BLaER1 treated with 17β-estradiol and CSF1 and Interleukin-3, amounts not matched to agents 10 nM and 100 nM (cell line): Measurements from ENCODE around the gene SOHLH1.

Experiments
- H3K27ac ChIP-seq, 11 experiments: shearing (Covaris generic); formaldehyde crosslinking; 2 replicates each; pipeline ENCODE4 v1.8.1; 2022
- H3K27me3 ChIP-seq, 11 experiments: shearing (Covaris generic); formaldehyde crosslinking; 2 replicates each; pipeline ENCODE4 v1.8.1; 2022
- H3K36me3 ChIP-seq, 11 experiments: shearing (Covaris generic); formaldehyde crosslinking; 2 replicates each; pipeline ENCODE4 v1.8.1; 2022
- H3K4me1 ChIP-seq, 10 experiments: shearing (Covaris generic); formaldehyde crosslinking; 2 replicates each; pipeline ENCODE4 v1.8.1; 2022
- H3K4me2 ChIP-seq, 11 experiments: shearing (Covaris generic); formaldehyde crosslinking; 2 replicates each; pipeline ENCODE4 v1.8.1; 2022
- H3K4me3 ChIP-seq, 10 experiments: shearing (Covaris generic); formaldehyde crosslinking; 2 replicates each; pipeline ENCODE4 v1.8.1; 2022
- H3K9ac ChIP-seq, 11 experiments: shearing (Covaris generic); formaldehyde crosslinking; 2 replicates each; pipeline ENCODE4 v1.8.1; 2022
- H3K9me3 ChIP-seq, 11 experiments: shearing (Covaris generic); formaldehyde crosslinking; replicated peaks in 1 of 11; 2 replicates each; pipeline ENCODE4 v1.8.1; 2022
- H4K20me1 ChIP-seq, 11 experiments: shearing (Covaris generic); formaldehyde crosslinking; 2 replicates each; pipeline ENCODE4 v1.8.1; 2022
- Cebpa-rat ChIP-seq, 11 experiments: shearing (Covaris generic); IDR thresholded peaks; 2 replicates each; pipeline ENCODE4 v1.8.1; 2022

Gene SOHLH1

GRCh38 chr9:135664801-135665794 lies 34.2 kb downstream of the SOHLH1 start:
- peaks cover 0 to 9% (median 8%) of the 10 kb centered on the region in 10 experiments; a peak in 12 of 20 replicates for H3K4me1 ChIP-seq
- H3K4me3 ChIP-seq = no peak overlapping the region
- peak overlapping the region in 3 of 11 experiments; percentile 19 to 26 (median 20); a peak in 4 of 22 replicates for H3K4me2 ChIP-seq
- no peak overlapping the region for H3K27ac ChIP-seq
- no peak overlapping the region for H3K9ac ChIP-seq
- H3K27me3 ChIP-seq = no peaks in the 10 kb centered on the region; a peak in 1 of 22 replicates
- H4K20me1 ChIP-seq = no peaks in the 10 kb centered on the region
- peaks cover 6 to 16% (median 14%) of the 10 kb centered on the region in 11 experiments; a peak in 14 of 22 replicates for H3K9me3 ChIP-seq
- H3K36me3 ChIP-seq = no peaks in the 10 kb centered on the region
- no peak for TF ChIP-seq Cebpa-rat (IDR thresholded peaks at IDR 0.05)

GRCh38 chr9:135664266-135664665 lies 35.0 kb downstream of the SOHLH1 start:
- TF ChIP-seq Cebpa-rat (IDR thresholded peaks at IDR 0.05) = no peak
- H3K36me3 ChIP-seq = no peaks in the 10 kb centered on the region
- no peak overlapping the region for H3K4me2 ChIP-seq
- H3K4me1 ChIP-seq = peaks cover 0 to 9% (median 8%) of the 10 kb centered on the region in 10 experiments; a peak in 12 of 20 replicates
- no peak overlapping the region for H3K9ac ChIP-seq
- H3K4me3 ChIP-seq = no peak overlapping the region
- H4K20me1 ChIP-seq = no peaks in the 10 kb centered on the region
- no peaks in the 10 kb centered on the region; a peak in 1 of 22 replicates for H3K27me3 ChIP-seq
- H3K9me3 ChIP-seq = peaks cover 2 to 10% (median 7%) of the 10 kb centered on the region in 11 experiments; a peak in 14 of 22 replicates
- H3K27ac ChIP-seq = no peak overlapping the region

- peaks cover 0 to 9% (median 8%) of the 10 kb centered on the region in 10 experiments; a peak in 12 of 20 replicates for H3K4me1 ChIP-seq
- no peak overlapping the region for H3K27ac ChIP-seq
- H3K4me2 ChIP-seq = no peak overlapping the region
- no peaks in the 10 kb centered on the region; a peak in 1 of 22 replicates for H3K27me3 ChIP-seq
- no peak overlapping the region for H3K9ac ChIP-seq
- TF ChIP-seq Cebpa-rat (IDR thresholded peaks at IDR 0.05) = no peak
- no peak overlapping the region for H3K4me3 ChIP-seq
- peaks cover 0 to 6% (median 3%) of the 10 kb centered on the region in 11 experiments; a peak in 10 of 22 replicates for H3K9me3 ChIP-seq
- H4K20me1 ChIP-seq = no peaks in the 10 kb centered on the region
- H3K36me3 ChIP-seq = no peaks in the 10 kb centered on the region
Measured at GRCh38 chr9:135663857-135664256, 35.4 kb downstream of the SOHLH1 start.

- H3K9ac ChIP-seq = no peak overlapping the region
- peaks cover 0 to 1% (median 0%) of the 10 kb centered on the region in 11 experiments; a peak in 2 of 22 replicates for H3K9me3 ChIP-seq
- no peak overlapping the region for H3K4me2 ChIP-seq
- no peak overlapping the region for H3K4me3 ChIP-seq
- no peaks in the 10 kb centered on the region for H4K20me1 ChIP-seq
- no peaks in the 10 kb centered on the region for H3K36me3 ChIP-seq
- TF ChIP-seq Cebpa-rat (IDR thresholded peaks at IDR 0.05) = no peak
- peaks cover 0 to 9% (median 8%) of the 10 kb centered on the region in 10 experiments; a peak in 12 of 20 replicates for H3K4me1 ChIP-seq
- H3K27ac ChIP-seq = no peak overlapping the region
- no peaks in the 10 kb centered on the region; a peak in 1 of 22 replicates for H3K27me3 ChIP-seq
Measured at GRCh38 chr9:135663451-135663770, 35.9 kb downstream of the SOHLH1 start.

GRCh38 chr9:135662758-135663450 lies 36.4 kb downstream of the SOHLH1 start, which contains the start of gene LCN9:
Gene LCN9, plus strand, starts transcription at chr9:135663309. Its CDS starts 13 bp downstream, at chr9:135663322.
- no peak for TF ChIP-seq Cebpa-rat (IDR thresholded peaks at IDR 0.05)
- no peak within 1 kb of the TSS for H3K27ac ChIP-seq
- H3K36me3 ChIP-seq = no peaks in the 10 kb centered on the region
- H3K9me3 ChIP-seq = no peaks in the 10 kb centered on the region
- H3K4me3 ChIP-seq = no peak within 1 kb of the TSS
- H3K27me3 ChIP-seq = no peaks in the 10 kb centered on the region; a peak in 1 of 22 replicates
- peaks cover 0 to 9% (median 8%) of the 10 kb centered on the region in 10 experiments; a peak in 12 of 20 replicates for H3K4me1 ChIP-seq
- H3K4me2 ChIP-seq = no peak within 1 kb of the TSS
- H3K9ac ChIP-seq = no peak within 1 kb of the TSS
- H4K20me1 ChIP-seq = no peaks in the 10 kb centered on the region

GRCh38 chr9:135661816-135662560 lies 37.3 kb downstream of the SOHLH1 start:
- Histone ChIP-seq H3K4me2 (no peak overlapping the region), H3K27me3 (no peaks in the 10 kb centered on the region; a peak in 1 of 22 replicates), H3K4me3 (no peak overlapping the region), H3K36me3 (no peaks in the 10 kb centered on the region), H3K9ac (no peak overlapping the region), H4K20me1 (no peaks in the 10 kb centered on the region), H3K27ac (no peak overlapping the region), H3K9me3 (no peaks in the 10 kb centered on the region), H3K4me1 (peaks cover 0 to 9% (median 8%) of the 10 kb centered on the region in 10 experiments; a peak in 12 of 20 replicates)
- no peak for TF ChIP-seq Cebpa-rat (IDR thresholded peaks at IDR 0.05)

GRCh38 chr9:135660407-135660806 lies 38.9 kb downstream of the SOHLH1 start:
- TF ChIP-seq Cebpa-rat (IDR thresholded peaks at IDR 0.05) = no peak
- H3K4me2 ChIP-seq = no peak overlapping the region
- no peak overlapping the region for H3K9ac ChIP-seq
- peaks cover 0 to 4% (median 0%) of the 10 kb centered on the region in 10 experiments; a peak in 1 of 20 replicates for H3K4me1 ChIP-seq
- no peaks in the 10 kb centered on the region for H3K9me3 ChIP-seq
- no peaks in the 10 kb centered on the region; a peak in 1 of 22 replicates for H3K27me3 ChIP-seq
- H3K36me3 ChIP-seq = no peaks in the 10 kb centered on the region
- no peak overlapping the region for H3K4me3 ChIP-seq
- no peaks in the 10 kb centered on the region for H4K20me1 ChIP-seq
- no peak overlapping the region for H3K27ac ChIP-seq

- H3K27me3 ChIP-seq = no peaks in the 10 kb centered on the region
- H3K4me2 ChIP-seq = no peak overlapping the region
- H3K27ac ChIP-seq = no peak overlapping the region
- no peaks in the 10 kb centered on the region for H4K20me1 ChIP-seq
- no peak overlapping the region for H3K4me3 ChIP-seq
- H3K9ac ChIP-seq = no peak overlapping the region
- H3K4me1 ChIP-seq = 0 out of 20 replicates have a peak, but pooled peaks cover 0 to 6% (median 0%) of the 10 kb centered on the region in 10 experiments
- TF ChIP-seq Cebpa-rat (IDR thresholded peaks at IDR 0.05) = no peak
- H3K9me3 ChIP-seq = peaks cover 0 to 4% (median under 1%) of the 10 kb centered on the region in 11 experiments; a peak in 4 of 22 replicates
- no peaks in the 10 kb centered on the region for H3K36me3 ChIP-seq
Measured at GRCh38 chr9:135659252-135659651, 40.0 kb downstream of the SOHLH1 start.
